ENCODE data around the gene C19orf67. TPM values are rescaled to one million over a fixed set of nuclear protein-coding genes. Genes with fewer than 3 reads are reported as not detected.

The C19orf67 gene
- total and polyA plus RNA-seq, 2 of the 13 experiments (the other 11 are each of a cell fraction or from before 2014, with no cell fraction given), result 0.11 to 0.32 TPM

DNA sequence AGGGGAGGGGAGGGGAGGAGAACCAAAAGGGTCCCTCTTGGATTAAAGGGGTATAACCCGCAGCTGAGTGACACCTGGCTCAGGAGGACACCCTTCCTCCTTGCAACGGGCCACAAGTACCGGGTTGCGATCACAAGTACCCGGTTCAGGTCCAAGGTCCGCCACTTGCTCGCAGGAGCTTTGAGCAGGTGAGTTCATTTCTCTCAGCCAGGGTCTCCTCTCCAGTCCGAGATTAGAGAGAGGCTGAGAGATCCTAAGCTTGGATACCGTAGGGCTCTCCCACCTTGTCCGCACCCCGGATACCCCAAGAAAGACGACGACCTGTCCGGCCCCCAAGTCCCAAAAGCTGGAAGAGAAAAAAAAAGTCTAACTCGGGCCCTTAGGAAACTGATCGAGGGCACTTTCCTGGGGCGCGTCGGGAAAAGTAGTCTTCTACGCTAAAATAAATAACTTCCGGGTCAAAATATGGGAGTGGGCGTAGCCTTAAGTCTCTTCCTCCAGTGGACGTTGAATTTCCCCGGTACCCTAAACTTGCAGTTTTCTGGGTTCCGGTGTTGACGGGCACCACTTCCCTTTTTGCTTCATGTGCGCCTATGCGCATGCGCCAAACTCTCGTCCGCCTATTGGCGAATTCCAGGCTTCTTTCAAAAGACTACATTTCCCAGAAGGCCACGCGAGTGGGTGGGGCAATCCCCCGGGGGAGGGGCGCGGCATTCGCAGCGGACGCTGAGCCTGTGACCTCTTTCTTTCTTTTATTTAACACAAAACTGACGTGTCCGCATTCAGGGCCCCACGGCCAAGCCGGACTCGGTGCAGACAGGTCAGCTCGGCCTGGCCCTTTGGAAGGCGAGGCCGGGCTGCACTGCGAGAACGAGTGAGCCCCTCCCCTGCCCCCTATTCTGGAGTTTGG, 4.4 kb downstream of the C19orf67 start (continued):
- TF ChIP-seq, protein P1, sequence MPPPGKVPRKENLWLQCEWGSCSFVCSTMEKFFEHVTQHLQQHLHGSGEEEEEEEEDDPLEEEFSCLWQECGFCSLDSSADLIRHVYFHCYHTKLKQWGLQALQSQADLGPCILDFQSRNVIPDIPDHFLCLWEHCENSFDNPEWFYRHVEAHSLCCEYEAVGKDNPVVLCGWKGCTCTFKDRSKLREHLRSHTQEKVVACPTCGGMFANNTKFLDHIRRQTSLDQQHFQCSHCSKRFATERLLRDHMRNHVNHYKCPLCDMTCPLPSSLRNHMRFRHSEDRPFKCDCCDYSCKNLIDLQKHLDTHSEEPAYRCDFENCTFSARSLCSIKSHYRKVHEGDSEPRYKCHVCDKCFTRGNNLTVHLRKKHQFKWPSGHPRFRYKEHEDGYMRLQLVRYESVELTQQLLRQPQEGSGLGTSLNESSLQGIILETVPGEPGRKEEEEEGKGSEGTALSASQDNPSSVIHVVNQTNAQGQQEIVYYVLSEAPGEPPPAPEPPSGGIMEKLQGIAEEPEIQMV (CRISPR knock-in tag; IDR thresholded peaks at IDR 0.05; ENCODE audit: low read depth), result peak; percentile 99
- TF ChIP-seq ZNF143 (CRISPR knock-in tag; IDR thresholded peaks at IDR 0.05), result peak; percentile 96
- no peak for TF ChIP-seq BORCS8-MEF2B (CRISPR knock-in tag; IDR thresholded peaks at IDR 0.05)
- no peak for TF ChIP-seq PHB2 (IDR thresholded peaks at IDR 0.05; ENCODE audit: partially characterized antibody)
- peak; percentile 92 for TF ChIP-seq TEAD3 (CRISPR knock-in tag; optimal IDR thresholded peaks at IDR 0.05; ENCODE audit: borderline replicate concordance)
- no peak for TF ChIP-seq EP300 (IDR thresholded peaks at IDR 0.05; ENCODE audit: low read depth in 2 of 2, low read length in 2 of 2)
- peak; percentile 45; the same call in 1 of the 2 replicates for TF ChIP-seq EP300 (CRISPR knock-in tag; IDR thresholded peaks at IDR 0.05; ENCODE audit: borderline replicate concordance)
- TF ChIP-seq SIX1 (CRISPR knock-in tag; IDR thresholded peaks at IDR 0.05; ENCODE audit: borderline replicate concordance), result 0 out of 2 replicates have a peak, but pooled peaks have one; percentile 29
- TF ChIP-seq, protein P2, sequence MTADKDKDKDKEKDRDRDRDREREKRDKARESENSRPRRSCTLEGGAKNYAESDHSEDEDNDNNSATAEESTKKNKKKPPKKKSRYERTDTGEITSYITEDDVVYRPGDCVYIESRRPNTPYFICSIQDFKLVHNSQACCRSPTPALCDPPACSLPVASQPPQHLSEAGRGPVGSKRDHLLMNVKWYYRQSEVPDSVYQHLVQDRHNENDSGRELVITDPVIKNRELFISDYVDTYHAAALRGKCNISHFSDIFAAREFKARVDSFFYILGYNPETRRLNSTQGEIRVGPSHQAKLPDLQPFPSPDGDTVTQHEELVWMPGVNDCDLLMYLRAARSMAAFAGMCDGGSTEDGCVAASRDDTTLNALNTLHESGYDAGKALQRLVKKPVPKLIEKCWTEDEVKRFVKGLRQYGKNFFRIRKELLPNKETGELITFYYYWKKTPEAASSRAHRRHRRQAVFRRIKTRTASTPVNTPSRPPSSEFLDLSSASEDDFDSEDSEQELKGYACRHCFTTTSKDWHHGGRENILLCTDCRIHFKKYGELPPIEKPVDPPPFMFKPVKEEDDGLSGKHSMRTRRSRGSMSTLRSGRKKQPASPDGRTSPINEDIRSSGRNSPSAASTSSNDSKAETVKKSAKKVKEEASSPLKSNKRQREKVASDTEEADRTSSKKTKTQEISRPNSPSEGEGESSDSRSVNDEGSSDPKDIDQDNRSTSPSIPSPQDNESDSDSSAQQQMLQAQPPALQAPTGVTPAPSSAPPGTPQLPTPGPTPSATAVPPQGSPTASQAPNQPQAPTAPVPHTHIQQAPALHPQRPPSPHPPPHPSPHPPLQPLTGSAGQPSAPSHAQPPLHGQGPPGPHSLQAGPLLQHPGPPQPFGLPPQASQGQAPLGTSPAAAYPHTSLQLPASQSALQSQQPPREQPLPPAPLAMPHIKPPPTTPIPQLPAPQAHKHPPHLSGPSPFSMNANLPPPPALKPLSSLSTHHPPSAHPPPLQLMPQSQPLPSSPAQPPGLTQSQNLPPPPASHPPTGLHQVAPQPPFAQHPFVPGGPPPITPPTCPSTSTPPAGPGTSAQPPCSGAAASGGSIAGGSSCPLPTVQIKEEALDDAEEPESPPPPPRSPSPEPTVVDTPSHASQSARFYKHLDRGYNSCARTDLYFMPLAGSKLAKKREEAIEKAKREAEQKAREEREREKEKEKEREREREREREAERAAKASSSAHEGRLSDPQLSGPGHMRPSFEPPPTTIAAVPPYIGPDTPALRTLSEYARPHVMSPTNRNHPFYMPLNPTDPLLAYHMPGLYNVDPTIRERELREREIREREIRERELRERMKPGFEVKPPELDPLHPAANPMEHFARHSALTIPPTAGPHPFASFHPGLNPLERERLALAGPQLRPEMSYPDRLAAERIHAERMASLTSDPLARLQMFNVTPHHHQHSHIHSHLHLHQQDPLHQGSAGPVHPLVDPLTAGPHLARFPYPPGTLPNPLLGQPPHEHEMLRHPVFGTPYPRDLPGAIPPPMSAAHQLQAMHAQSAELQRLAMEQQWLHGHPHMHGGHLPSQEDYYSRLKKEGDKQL (CRISPR knock-in tag; IDR thresholded peaks at IDR 0.05; ENCODE audit: low read depth), result no peak
- TF ChIP-seq SRY (CRISPR knock-in tag; IDR thresholded peaks at IDR 0.05), result peak; percentile 65; the same call in 1 of the 2 replicates
- TF ChIP-seq KLF9 (CRISPR knock-in tag; IDR thresholded peaks at IDR 0.05; ENCODE audit: low read depth), result peak; percentile 92
- TF ChIP-seq HNRNPH1 (optimal IDR thresholded peaks at IDR 0.05; ENCODE audit: low read depth, low read length), result no peak
- no peak for TF ChIP-seq SETDB1 (CRISPR knock-in tag; IDR thresholded peaks at IDR 0.05; ENCODE audit: borderline replicate concordance)
- TF ChIP-seq NR2C2 (CRISPR knock-in tag; IDR thresholded peaks at IDR 0.05; ENCODE audit: borderline replicate concordance), result peak; percentile 99
- TF ChIP-seq ISL2 (CRISPR knock-in tag; IDR thresholded peaks at IDR 0.05), result 0 out of 2 replicates have a peak, but pooled peaks have one; percentile 54
- TF ChIP-seq ZNF543 (CRISPR knock-in tag; IDR thresholded peaks at IDR 0.05), result no peak
- no peak for TF ChIP-seq SNAI1 (CRISPR knock-in tag; IDR thresholded peaks at IDR 0.05; ENCODE audit: borderline replicate concordance)
- TF ChIP-seq SOX5 (CRISPR knock-in tag; IDR thresholded peaks at IDR 0.05; ENCODE audit: borderline replicate concordance), result peak; percentile 31; the same call in 1 of the 2 replicates
- no peak for TF ChIP-seq ZNF788 (CRISPR knock-in tag; IDR thresholded peaks at IDR 0.05; ENCODE audit: borderline replicate concordance)
